Left forelimb (tissue), 1 donor: ENCODE data around the gene REN.

Experiments used
- DNase-seq: peaks from one replicate; pipeline ENCODE4 v3.0.0-alpha.2; 2018; ENCODE audit warnings: low spot score

Gene REN

DNA sequence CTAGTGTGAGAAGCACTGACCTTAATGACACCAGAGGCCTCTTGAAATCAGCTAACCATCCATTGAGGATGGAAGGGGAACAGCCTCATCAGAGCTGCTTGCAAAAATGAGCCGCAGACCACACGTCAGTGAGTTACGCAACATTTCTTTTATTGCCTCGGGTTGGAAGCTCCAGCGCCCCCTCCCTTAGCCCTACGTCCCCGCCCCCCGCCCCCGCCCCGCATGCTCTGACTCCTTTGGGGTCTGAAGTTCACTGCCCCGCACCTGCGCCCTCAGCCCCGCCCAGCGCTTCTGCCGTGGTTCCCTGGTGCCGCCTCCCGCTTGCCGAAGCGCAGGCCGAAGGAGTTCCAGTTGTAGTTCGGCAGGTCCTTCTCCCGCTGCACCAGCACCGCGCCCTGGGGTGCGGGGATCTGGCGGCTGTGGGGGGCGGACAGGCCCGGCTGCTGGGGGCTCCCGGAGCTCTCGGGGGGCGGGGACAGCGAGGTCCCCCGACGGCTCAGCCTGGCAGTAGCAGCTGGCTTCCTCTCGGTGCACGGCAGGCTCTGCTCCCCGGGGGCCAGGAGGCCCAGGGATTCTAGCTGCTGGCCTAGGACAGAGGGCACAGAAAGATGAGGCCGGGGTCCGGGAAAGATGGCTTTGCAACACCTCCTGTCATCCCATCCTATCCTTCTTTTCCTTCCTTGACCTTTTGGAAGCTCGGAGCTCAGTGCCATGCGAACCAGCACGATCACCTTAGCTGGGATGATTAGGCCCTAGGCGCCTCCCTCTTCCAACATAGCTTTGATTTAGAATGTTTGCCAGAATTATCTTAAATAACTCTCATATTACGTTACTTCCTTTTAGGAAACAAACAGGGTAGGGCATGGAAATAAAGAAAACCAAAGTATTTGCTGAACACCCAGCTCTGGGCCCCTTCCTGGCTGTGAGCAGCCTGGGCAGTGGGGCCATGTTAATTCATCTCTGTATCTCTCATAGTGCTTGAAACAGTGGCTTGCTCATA is 24.4 kb upstream of the REN start:
- peak; percentile 60 for DNase-seq

DNA sequence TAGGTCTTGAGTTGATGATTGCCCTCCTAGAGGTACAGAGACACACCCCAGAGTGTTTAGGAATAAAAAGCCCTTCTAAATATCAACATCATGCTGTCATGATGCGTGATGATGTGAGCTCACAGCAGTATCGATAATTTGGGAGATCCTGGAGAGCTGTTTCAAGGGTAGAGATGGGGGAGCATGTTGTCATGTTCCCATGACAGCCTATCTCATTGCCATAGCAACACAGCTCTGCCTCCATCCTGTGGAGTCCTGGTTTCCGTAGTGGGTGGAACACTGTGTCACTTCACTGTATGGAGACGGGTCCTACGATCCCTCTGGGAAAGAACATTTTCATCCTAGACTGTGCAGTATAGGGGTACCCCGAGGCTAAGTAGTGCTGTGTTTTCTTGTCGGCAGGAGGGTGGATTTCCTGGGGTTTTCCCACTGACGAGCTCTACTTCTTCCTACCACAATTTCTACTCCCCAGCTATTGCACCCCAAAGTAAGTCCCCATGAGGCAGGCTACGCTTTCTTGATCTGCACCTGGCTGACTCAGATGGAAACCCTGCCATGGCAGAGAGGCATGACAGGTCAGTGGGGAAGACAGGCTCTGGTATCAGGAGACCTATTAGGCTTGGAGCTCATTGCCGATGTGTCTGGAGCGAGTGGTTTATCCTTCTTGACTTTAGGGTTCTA is 23.0 kb upstream of the REN start:
- peak; percentile 41 for DNase-seq

- peak; percentile 57 for DNase-seq
Measured at GRCh38 chr1:204186597-204186996, 20.5 kb upstream of the REN start.

DNA sequence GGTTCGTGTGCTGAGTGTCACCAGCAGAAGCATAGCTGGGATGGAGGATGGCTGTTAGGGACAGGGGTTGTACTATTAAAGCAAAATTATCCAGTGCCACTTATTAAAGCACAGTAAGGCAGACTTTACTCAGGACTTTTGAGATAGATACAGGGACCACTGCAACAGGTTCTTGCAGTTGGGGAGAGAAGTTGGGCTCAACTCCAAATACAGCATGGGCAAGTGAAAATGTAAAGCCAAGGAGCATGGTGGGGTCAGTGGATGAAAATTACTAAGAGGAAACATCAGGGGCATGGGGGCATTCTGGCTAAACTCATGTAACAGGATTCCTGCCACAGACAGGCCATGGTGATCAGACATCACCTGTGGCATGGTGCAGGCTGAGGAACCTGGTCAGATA is 15.0 kb upstream of the REN start:
- no peak for DNase-seq

GRCh38 chr1:204180133-204180532 is 14.0 kb upstream of the REN start:
- DNase-seq, result no peak

DNA sequence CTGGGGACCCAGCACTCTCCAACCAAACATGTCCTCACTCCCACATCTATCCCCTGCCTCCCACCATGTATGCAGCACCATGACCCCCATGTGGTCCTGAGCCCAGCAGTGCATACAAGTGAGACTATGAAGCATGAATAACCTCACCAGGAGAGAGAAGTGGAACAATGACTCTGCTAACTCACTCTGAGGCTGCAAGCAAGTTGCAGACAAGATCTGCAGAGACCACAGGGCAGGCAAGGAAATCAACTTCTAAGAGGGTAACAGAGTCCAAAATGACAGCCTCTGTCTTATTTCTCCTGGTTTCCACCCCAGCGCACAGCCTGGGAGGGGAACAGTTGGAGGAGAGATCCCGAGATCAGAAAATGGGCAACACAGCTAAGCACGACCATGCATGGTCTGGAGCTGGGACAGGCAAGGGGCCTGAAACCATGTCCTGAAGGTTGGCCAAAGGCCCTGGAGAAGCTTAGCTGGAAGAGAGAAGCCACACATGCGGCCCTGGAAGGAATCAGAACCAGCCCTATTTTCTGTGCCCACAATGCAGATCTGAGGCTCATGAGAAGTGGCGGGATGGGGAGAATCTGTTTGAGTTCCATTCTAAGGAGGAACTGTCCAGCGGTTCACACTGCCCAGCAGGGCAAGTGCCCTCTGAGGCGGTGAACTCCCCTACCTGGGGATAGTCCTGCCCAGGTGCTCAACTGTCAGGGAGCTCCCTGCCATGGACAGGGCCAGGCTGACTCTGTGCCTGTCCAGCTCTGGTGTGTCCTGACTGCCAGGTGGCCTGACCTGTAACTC is 12.5 kb upstream of the REN start:
- no peak for DNase-seq

- DNase-seq, result no peak
Measured at GRCh38 chr1:204177133-204177532, 11.0 kb upstream of the REN start.

DNA sequence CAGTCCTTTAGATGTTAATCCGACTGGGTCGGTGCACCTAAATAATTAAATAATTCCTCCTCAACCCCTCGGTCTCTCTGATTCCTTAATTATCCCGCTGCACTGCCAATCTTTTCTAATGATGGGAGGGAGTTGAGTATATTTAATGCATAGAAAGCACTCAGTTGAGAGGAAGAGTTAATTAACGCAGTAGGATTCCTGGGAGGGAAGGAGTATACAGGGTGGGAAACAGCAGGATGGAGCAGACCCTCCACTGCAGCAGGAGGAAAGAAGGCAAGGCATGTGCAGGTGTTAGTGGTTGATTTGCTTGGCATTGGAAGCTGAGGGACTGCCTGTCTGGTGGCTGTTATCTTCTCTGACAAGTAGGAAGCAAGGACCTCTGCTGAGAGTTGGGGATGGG is 9.9 kb upstream of the REN start:
- no peak for DNase-seq

DNA sequence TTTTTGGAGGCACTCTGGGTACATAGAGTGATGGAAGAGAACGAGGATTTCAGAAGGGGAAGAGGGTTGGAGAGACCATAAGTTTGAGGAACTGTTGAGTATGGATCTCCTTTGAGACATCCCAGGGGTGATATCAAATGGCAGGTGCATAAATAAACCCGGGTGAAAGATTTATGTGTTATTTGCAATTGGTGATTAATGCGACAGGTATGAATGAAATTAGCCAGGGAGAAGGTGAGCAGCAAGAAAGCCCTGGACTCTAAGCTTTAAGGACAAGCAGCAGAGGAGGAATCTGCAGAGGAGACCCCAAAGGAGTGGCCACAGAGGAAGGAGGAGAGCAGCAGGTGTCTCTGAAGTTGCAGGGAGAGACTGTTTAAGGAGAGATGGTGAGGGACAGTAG is 8.8 kb upstream of the REN start:
- DNase-seq, result no peak

GRCh38 chr1:204172404-204173029 is 6.4 kb upstream of the REN start:
- DNase-seq, result no peak

DNA sequence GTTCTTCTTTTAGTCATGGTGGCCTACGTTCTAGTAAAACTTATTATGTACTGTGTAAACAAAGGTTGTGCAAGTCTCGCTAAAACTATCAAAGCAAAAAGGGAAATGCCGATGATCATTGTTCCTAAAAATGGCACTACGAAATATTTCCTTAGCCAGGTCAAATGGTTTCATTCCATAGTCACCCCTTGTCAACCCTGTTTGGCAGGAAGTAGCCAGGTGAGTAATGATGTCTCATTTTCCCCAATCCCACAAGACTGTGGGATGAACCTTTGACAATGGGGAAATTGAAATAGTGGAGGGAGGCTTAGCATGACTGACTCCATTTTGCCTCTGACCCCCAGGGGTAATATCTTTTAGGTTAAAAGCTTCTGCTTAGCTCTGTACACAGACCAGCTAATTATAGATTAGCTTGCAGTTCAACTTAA is 5.6 kb upstream of the REN start:
- no peak for DNase-seq

GRCh38 chr1:204170494-204171155 is 4.5 kb upstream of the REN start:
- DNase-seq, result no peak

GRCh38 chr1:204169858-204170257 is 3.7 kb upstream of the REN start:
- no peak for DNase-seq

- no peak for DNase-seq
Measured at GRCh38 chr1:204167730-204168129, 1.6 kb upstream of the REN start.

DNA sequence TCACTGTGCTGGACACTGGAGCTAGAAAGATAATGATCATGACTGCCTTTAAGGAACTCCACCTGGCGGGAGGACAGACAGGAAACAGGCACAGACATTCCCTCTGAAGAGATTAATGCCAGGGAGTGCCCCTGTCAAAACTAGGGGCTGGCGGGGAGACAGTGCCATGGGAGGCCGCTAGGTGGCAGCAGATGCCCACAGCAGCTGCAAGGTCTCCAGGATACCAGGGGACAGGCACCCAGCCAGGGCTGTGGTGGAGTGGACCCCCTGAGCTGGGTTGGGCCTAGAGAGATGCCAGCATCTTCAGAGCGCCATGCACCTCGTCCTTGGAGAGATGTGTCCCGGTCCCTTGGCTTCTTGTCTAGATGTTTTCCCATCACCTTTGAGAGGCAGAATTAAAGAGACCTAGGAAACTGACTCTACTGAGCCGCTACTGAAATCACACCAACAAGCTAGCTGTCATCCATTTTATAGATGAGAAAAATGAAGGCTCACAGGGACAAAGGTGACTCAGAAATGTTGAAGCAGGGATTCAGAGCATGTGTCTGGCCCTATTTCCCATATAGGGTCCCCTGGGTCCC is 3.6 kb downstream of the REN start:
- DNase-seq, result peak; percentile 88

GRCh38 chr1:204161609-204162493 is 4.3 kb downstream of the REN start:
- no peak for DNase-seq

DNA sequence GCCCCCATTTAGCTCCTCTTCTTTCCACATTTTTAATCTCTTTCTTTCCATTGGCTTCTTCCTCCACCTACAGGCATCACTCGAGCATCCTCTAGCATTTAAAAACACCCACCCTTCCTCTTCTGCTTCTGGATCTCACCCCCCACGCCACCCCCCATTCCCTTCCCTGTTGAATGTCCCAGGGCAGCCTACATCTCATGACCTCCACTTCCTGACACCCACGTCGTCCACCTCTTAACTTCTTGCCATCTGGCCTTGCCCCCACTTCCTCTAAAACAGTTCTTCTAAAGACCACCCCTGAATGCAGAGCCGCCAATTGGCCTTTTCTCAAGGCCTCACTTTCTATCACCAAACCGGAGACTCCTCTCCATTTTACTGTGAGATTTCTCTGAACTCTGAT is 8.2 kb downstream of the REN start:
- no peak for DNase-seq

DNA sequence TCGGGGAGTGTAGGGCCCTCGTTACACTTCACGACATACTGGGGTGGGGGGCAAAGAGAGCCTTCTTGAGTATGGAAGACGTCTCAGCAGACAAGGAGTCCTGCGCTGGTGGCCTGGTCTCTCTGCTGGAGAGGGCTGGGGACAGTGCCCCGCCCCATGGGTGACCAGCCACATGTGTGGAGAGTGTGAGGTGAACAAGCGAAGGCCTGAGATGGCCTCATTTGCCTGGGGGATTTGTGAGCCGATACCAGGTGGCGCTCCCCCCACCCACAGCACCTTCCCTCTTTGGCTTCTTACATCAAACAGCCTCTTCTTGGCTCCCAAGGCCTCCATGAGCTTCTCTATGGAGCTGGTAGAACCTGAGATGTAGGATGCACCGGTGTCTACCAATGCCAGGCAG is 10.3 kb downstream of the REN start:
- no peak for DNase-seq

GRCh38 chr1:204154568-204155255 is 11.4 kb downstream of the REN start:
- DNase-seq, result no peak
